Fibroblast of the conjunctiva (primary cell): ENCODE measurements around the gene RAB40C.

ENCODE experiments used
- DNase-seq: peaks from one replicate; pipeline ENCODE4 v3.0.0-alpha.2; 2010; ENCODE audit warnings: low read depth

RAB40C gene

GRCh38 chr16:668519-669171 lies 78.8 kb downstream of the RAB40C start:
- no peak for DNase-seq

GRCh38 chr16:669666-670065 lies 79.8 kb downstream of the RAB40C start:
- no peak for DNase-seq

- no peak for DNase-seq
These were observed 80.9 kb downstream of the RAB40C start for GRCh38 chr16:670485-671352.

GRCh38 chr16:671353-672131 lies 81.7 kb downstream of the RAB40C start:
- DNase-seq = no peak

GRCh38 chr16:672371-672770 lies 82.5 kb downstream of the RAB40C start:
- DNase-seq = no peak

- DNase-seq = no peak
These were observed 83.0 kb downstream of the RAB40C start for GRCh38 chr16:672851-673250.

GRCh38 chr16:673399-673991 lies 83.6 kb downstream of the RAB40C start:
- DNase-seq = no peak

GRCh38 chr16:674214-674881 lies 84.5 kb downstream of the RAB40C start:
- no peak for DNase-seq

GRCh38 chr16:674968-675883 lies 85.4 kb downstream of the RAB40C start, which contains the start of gene RHBDL1:
Gene RHBDL1 (plus strand): TSS chr16:675671. CDS start chr16:675791, 120 bp downstream.
- no peak for DNase-seq

GRCh38 chr16:675884-676564 lies 86.2 kb downstream of the RAB40C start:
- DNase-seq = no peak

- DNase-seq = no peak
These were observed 86.7 kb downstream of the RAB40C start for GRCh38 chr16:676565-676902.

- no peak for DNase-seq
These were observed 87.0 kb downstream of the RAB40C start for GRCh38 chr16:676913-677312.

GRCh38 chr16:677316-678190 lies 87.7 kb downstream of the RAB40C start:
- DNase-seq = no peak

- no peak for DNase-seq
These were observed 88.5 kb downstream of the RAB40C start for GRCh38 chr16:678209-678857.
